K562 (cell line): ENCODE results near the gene PIN1. TPM values are rescaled to one million over a fixed set of nuclear protein-coding genes. Genes with fewer than 3 reads are reported as not detected.

Source experiments
- CHD1 ChIP-seq: fragments of 200-600 bp; sonication (generic); IDR thresholded peaks from one replicate; pipeline ENCODE4 v1.6.1; 2012; ENCODE audit warnings: mild to moderate bottlenecking, moderate library complexity, low read length, inconsistent platforms
- HNRNPH1 ChIP-seq: fragments of 200-400 bp; formaldehyde crosslinking; optimal IDR thresholded peaks from 2 replicates; pipeline ENCODE3; 2017; ENCODE audit warnings: low read depth, mild to moderate bottlenecking, low read length, moderate library complexity
- NFRKB ChIP-seq: fragments of 450-650 bp; IDR thresholded peaks from 2 replicates; pipeline ENCODE4 v1.6.1; 2016; ENCODE audit warnings: low read depth
- RAD21 ChIP-seq, 2 experiments: fragments of 250-450 bp in 1 of 2; fragments of 450-650 bp in 1 of 2; sonication (Bioruptor Pico) in 1 of 2; formaldehyde crosslinking in 1 of 2; IDR thresholded peaks in 1 of 2; conservative IDR thresholded peaks in 1 of 2; 2 replicates each; pipeline versions ENCODE4 v1.4.0 to v1.8.0; 2020 to 2022; ENCODE audit warnings: mild to moderate bottlenecking in 2 of 2, moderate library complexity in 1 of 2
- REST ChIP-seq, 2 experiments: fragments of 450-650 bp; formaldehyde crosslinking in 1 of 2; IDR thresholded peaks; 2 replicates each; pipeline versions ENCODE4 v1.4.0 to v1.6.1; 2014 to 2020; ENCODE audit warnings: mild to moderate bottlenecking in 2 of 2, borderline replicate concordance in 1 of 2, low read depth in 1 of 2
- SMAD1 ChIP-seq: fragments of 150-350 bp; IDR thresholded peaks from 2 replicates; pipeline ENCODE4 v1.6.1; 2014; ENCODE audit warnings: low read length, low read depth; ENCODE audit not compliant: partially characterized antibody
- ZNF239 ChIP-seq: fragments of 250-450 bp; sonication (Bioruptor Pico); IDR thresholded peaks from 2 replicates; pipeline ENCODE4 v1.4.0; 2020; ENCODE audit warnings: mild to moderate bottlenecking
- ZNF311 ChIP-seq: fragments of 250-450 bp; sonication (Bioruptor Pico); IDR thresholded peaks from 2 replicates; pipeline ENCODE4 v1.4.0; 2020; ENCODE audit warnings: mild to moderate bottlenecking, moderate library complexity
- ZNF584 ChIP-seq: fragments of 200-800 bp; sonication (Bioruptor generic); IDR thresholded peaks from 2 replicates; pipeline ENCODE4 v1.6.1; 2016; ENCODE audit warnings: low read depth, mild to moderate bottlenecking, missing genetic modification characterization, missing compliant biosample characterization
- polyA plus RNA-seq, 8 experiments: library from polyadenylated mRNA; depleted of rRNA in 4 of 8; stranded (reverse) in 5 of 8; unstranded in 3 of 8; fragments of >200 nt; fragmentation: Nextera tagmentation in 2 of 8; fragmentation: Illumina TruSeq in 1 of 8; extraction: Ambion mirVana in 2 of 8; extraction: Trizol in 1 of 8; gene quantifications; 2 replicates each; pipeline versions ENCODE4 v1.2.1 to v1.2.3, GENCODE V29; 2011 to 2014; ENCODE audit warnings: inconsistent platforms in 1 of 8, missing spikeins in 1 of 8
- total RNA-seq, 7 experiments: library from RNA; depleted of rRNA in 6 of 7; stranded (reverse); fragments of >200 nt in 6 of 7; fragmentation: Illumina TruSeq in 2 of 7; extraction: Trizol in 2 of 7; gene quantifications; 2 replicates each; pipeline versions ENCODE4 v1.2.1 to v1.2.3, GENCODE V29; 2011 to 2021; ENCODE audit warnings: low replicate concordance in 1 of 7
- TF ChIP-seq, protein P1 (sequence below): sonication (generic); formaldehyde crosslinking; IDR thresholded peaks from 2 replicates; pipeline ENCODE4 v1.8.0; 2022; ENCODE audit warnings: missing genetic modification reagents, mild to moderate bottlenecking, moderate library complexity, borderline replicate concordance
- TF ChIP-seq, protein P2 (sequence below): IDR thresholded peaks from 2 replicates; pipeline ENCODE4 v1.6.1; 2011; ENCODE audit not compliant: insufficient read length; ENCODE audit errors: extremely low read depth
- TF ChIP-seq, protein P3 (sequence below): fragments of 250-450 bp; sonication (Bioruptor Pico); IDR thresholded peaks from 2 replicates; pipeline ENCODE4 v1.8.0; 2022; ENCODE audit warnings: inconsistent platforms

PIN1 gene
- total and polyA plus RNA-seq, 9 of the 15 experiments (the other 6 are each of a cell fraction or from before 2014, with no cell fraction given), result 1.6 to 178 (median 42.5) TPM

DNA sequence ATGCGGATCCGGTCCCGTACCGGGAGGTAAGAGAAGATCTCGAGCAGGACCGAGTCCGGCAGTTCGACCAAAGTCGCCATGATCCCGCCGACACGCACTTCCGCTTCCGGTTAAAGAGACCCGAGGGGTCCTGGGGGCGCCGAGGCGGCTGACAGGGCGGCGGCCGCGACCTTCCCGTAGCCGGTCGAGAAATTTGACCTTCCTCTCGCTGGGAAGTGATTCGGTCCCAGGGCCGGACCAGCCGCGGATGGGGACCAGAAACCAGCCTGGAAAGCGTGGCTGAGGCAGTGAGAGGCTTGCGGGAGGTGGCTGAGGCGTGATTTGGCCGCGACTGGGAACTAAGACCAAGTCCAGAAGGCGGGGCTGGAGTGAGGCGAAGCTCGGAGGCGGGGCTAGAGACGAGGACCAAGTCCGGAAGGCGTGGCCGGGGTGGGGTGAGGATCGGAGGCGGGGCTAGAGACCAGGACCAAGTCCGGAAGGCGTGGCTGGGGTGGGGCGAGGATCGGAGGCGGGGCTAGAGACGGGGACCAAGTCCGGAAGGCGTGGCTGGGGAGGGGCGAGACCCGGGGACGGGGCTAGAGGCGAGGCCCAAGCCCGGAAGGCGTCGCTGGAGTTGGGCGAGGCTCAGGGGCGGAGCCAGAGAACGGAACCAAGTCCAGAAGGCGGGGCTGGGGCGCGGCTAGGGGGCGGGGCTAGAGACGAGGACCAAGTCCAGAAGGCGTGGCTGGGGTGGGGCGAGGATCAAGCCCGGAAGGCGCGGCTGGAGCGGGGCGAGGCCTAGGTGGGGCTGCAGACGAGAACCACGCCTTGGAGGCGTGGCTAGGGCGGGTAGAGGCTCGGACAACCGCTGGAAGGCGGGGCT, 16.2 kb upstream of the PIN1 start, which contains the start of gene FBXL12 (continued):
- TF ChIP-seq, protein P1, sequence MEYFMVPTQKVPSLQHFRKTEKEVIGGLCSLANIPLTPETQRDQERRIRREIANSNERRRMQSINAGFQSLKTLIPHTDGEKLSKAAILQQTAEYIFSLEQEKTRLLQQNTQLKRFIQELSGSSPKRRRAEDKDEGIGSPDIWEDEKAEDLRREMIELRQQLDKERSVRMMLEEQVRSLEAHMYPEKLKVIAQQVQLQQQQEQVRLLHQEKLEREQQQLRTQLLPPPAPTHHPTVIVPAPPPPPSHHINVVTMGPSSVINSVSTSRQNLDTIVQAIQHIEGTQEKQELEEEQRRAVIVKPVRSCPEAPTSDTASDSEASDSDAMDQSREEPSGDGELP (CRISPR knock-in tag), result peak; percentile 68; the same call in 1 of the 2 replicates
- TF ChIP-seq, protein P2, sequence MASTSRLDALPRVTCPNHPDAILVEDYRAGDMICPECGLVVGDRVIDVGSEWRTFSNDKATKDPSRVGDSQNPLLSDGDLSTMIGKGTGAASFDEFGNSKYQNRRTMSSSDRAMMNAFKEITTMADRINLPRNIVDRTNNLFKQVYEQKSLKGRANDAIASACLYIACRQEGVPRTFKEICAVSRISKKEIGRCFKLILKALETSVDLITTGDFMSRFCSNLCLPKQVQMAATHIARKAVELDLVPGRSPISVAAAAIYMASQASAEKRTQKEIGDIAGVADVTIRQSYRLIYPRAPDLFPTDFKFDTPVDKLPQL, result no peak
- TF ChIP-seq CHD1 (no peak), NFRKB (peak; percentile 63), ZNF584 (CRISPR knock-in tag) (no peak), ZNF311 (CRISPR knock-in tag) (no peak), ZNF239 (CRISPR knock-in tag) (no peak), RAD21 (CRISPR knock-in tag; conservative IDR thresholded peaks at IDR 0.05 in 1 of 2, IDR thresholded peaks at IDR 0.05 in 1 of 2) (no peak), HNRNPH1 (no peak), SMAD1 (peak; percentile 55), REST (IDR thresholded peaks at IDR 0.05; ENCODE audit: borderline replicate concordance) (no peak), REST (CRISPR knock-in tag; IDR thresholded peaks at IDR 0.05; ENCODE audit: low read depth) (no peak)
- TF ChIP-seq, protein P3, sequence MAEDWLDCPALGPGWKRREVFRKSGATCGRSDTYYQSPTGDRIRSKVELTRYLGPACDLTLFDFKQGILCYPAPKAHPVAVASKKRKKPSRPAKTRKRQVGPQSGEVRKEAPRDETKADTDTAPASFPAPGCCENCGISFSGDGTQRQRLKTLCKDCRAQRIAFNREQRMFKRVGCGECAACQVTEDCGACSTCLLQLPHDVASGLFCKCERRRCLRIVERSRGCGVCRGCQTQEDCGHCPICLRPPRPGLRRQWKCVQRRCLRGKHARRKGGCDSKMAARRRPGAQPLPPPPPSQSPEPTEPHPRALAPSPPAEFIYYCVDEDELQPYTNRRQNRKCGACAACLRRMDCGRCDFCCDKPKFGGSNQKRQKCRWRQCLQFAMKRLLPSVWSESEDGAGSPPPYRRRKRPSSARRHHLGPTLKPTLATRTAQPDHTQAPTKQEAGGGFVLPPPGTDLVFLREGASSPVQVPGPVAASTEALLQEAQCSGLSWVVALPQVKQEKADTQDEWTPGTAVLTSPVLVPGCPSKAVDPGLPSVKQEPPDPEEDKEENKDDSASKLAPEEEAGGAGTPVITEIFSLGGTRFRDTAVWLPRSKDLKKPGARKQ (CRISPR knock-in tag), result no peak
